IPS-20b (cell line): ENCODE measurements around the gene PPT2.

Experiments
- H3K27ac ChIP-seq: one replicate; pipeline ENCODE4 v1.5.1; 2013; ENCODE audit warnings: low read length
- H3K27me3 ChIP-seq: 2 replicates; pipeline ENCODE4 v1.6.1; 2013; ENCODE audit warnings: mild to moderate bottlenecking, low read length, inconsistent platforms; ENCODE audit not compliant: insufficient read depth
- H3K36me3 ChIP-seq: 2 replicates; pipeline ENCODE4 v1.6.1; 2013; ENCODE audit warnings: low read depth, mild to moderate bottlenecking, inconsistent platforms, low read length, moderate library complexity; ENCODE audit not compliant: insufficient read depth
- H3K4me1 ChIP-seq: 2 replicates; pipeline ENCODE4 v1.6.1; 2013; ENCODE audit warnings: mild to moderate bottlenecking, control low read depth, inconsistent platforms, low read length, moderate library complexity; ENCODE audit not compliant: insufficient read depth
- H3K4me3 ChIP-seq: 2 replicates; pipeline ENCODE4 v1.5.1; 2013; ENCODE audit warnings: mild to moderate bottlenecking, low read length, inconsistent platforms
- H3K9ac ChIP-seq: 2 replicates; pipeline ENCODE4 v1.6.1; 2013; ENCODE audit warnings: low read depth, mild to moderate bottlenecking, inconsistent platforms, low read length, moderate library complexity
- H3K9me3 ChIP-seq: 2 replicates; pipeline ENCODE4 v1.6.1; 2013; ENCODE audit warnings: mild to moderate bottlenecking, low read depth, low read length, inconsistent platforms; ENCODE audit not compliant: insufficient read depth

Gene PPT2

DNA sequence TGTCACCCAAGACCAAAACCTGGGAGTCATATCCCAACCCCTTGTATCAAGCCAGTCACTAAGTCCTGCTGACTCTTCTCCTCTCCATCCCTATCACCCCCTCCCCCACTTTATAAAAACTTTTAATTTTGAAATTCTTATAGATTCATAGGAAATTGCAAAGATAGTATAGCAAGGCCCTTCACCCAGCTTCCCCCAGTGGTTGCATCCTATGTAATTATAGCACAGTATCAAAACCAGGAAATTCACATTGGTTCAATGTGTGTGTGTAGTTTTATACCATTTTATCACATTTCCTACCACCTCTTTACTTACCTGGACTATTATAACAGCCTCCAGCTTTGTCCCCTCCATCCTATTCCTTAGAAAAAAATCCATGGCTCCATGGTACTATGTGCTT lies 4.1 kb downstream of the PPT2 start:
- no peak overlapping the region for H3K9ac ChIP-seq
- H3K27ac ChIP-seq = no peak overlapping the region
- no peak overlapping the region for H3K4me3 ChIP-seq
- H3K4me1 ChIP-seq = peaks cover 2% of the 10 kb centered on the region; the same call in 1 of the 2 replicates
- no peaks in the 10 kb centered on the region for H3K9me3 ChIP-seq
- H3K27me3 ChIP-seq = peaks cover 2% of the 10 kb centered on the region; the same call in 1 of the 2 replicates
- peaks cover 39% of the 10 kb centered on the region for H3K36me3 ChIP-seq

DNA sequence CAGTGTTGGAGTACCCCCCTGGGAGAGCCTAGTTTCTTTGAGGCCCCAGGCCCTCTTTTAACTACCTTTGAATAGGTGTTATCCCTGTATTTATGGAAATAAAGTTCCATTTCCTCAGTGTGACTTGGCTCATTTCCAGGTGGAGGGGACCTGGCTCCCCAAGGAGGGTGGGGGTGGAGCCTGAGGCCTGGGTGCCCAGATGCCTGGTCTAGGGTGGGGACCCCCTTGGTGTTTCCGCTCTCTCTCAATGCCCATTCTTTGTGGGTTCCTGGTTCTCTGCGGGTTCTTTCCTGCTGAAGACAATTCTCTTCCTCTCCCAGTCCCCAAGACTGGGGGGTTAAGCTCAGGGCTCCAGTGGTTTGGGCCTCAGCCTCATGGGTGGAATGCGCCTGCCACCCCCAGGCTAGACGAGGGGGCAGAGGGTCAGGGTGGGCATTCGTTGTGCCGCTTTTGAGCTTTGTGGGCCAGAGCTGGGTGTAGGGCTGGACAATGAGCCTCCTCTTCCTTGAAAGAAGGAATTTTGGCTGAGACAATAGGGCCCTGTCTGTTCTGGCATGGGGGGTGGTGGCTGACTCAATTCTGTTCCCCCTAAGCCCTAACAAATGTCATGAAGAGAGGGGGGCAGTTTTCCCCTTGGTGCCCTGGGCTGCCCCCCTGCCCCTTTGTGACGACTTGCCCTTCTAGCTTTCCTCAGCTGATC lies 9.8 kb downstream of the PPT2 start:
- Histone ChIP-seq H3K4me3 (no peak overlapping the region), H3K9me3 (no peaks in the 10 kb centered on the region), H3K27me3 (no peaks in the 10 kb centered on the region), H3K9ac (no peak overlapping the region), H3K36me3 (peaks cover 30% of the 10 kb centered on the region), H3K27ac (no peak overlapping the region), H3K4me1 (no peaks in the 10 kb centered on the region)

DNA sequence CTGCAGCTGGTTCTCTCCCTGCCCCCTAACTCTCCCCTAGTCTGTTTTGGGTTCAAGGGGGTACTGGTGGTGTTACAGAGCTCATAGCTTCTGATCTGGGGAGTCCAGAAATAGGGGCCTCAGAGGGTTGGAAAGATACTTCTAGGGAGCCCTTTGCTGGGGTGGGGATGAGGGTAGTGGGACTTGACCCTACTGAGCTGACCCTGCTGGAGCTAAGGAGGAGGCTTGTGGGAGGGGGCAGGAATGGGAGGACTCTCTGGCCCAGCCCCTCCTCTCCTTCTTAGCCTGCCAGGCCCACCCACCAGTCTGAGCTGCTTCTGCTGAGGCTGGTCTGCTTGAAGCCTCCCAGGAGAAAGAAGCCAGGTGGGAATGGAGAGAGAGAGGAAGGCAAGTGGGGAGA lies 10.4 kb downstream of the PPT2 start, which contains the start of gene EGFL8:
EGFL8 (plus strand) TSS at position 301 of the 400 bp plus-strand sequence. CDS start 1,571 bp downstream, outside the sequence.
- no peaks in the 10 kb centered on the region for H3K4me1 ChIP-seq
- H3K27me3 ChIP-seq = no peaks in the 10 kb centered on the region
- no peak within 1 kb of the TSS for H3K9ac ChIP-seq
- no peak within 1 kb of the TSS for H3K4me3 ChIP-seq
- no peak within 1 kb of the TSS for H3K27ac ChIP-seq
- peaks cover 32% of the 10 kb centered on the region for H3K36me3 ChIP-seq
- H3K9me3 ChIP-seq = no peaks in the 10 kb centered on the region

DNA sequence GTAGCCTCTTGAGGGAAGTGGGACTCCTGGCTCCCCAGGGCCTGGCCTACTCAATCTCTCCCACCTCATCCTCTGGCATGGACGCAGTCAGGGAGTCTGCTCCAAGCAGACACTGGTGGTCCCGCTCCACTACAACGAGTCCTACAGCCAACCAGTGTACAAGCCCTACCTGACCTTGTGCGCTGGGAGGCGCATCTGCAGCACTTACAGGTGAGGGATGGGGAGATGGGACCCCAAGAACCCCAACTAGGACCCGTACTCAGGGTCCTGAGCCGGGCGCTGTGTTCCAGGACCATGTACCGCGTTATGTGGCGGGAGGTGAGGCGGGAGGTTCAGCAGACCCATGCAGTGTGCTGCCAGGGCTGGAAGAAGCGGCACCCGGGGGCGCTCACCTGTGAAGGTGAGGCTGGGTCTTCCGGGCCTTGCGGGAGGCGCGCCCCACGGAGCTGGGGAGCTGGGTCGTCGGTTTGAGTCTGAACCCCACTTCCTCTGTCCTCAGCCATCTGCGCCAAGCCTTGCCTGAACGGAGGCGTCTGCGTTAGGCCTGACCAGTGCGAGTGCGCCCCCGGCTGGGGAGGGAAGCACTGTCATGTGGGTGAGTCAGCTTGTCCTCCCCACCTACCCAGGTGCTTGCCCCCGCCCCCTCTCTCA lies 12.6 kb downstream of the PPT2 start:
- H3K4me1 ChIP-seq = no peaks in the 10 kb centered on the region
- no peak overlapping the region for H3K4me3 ChIP-seq
- H3K36me3 ChIP-seq = peaks cover 55% of the 10 kb centered on the region
- no peaks in the 10 kb centered on the region for H3K9me3 ChIP-seq
- no peak overlapping the region for H3K27ac ChIP-seq
- no peaks in the 10 kb centered on the region for H3K27me3 ChIP-seq
- H3K9ac ChIP-seq = no peak overlapping the region

DNA sequence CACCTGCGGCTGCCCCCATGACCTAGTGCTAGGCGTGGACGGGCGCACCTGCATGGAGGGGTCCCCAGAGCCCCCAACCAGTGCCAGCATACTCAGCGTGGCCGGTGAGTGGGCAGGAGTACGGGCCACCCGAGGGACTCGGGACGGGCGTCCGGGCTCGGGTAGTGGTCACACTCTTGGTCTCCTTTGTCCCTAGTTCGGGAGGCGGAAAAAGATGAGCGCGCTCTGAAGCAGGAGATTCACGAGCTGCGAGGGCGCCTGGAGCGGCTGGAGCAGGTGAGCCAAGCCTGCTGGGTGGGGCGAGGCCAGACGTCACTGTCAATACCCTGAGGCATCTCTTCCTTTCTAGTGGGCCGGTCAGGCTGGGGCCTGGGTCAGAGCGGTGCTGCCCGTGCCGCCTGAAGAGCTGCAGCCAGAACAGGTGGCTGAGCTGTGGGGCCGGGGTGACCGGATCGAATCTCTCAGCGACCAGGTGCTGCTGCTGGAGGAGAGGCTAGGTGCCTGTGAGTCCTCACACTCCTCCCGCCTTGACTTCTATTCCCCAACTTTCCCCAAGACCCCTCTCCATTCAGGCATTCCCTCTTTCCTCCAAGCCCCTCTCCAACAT lies 13.3 kb downstream of the PPT2 start:
- H3K9me3 ChIP-seq = no peaks in the 10 kb centered on the region
- no peak overlapping the region for H3K9ac ChIP-seq
- H3K36me3 ChIP-seq = peaks cover 56% of the 10 kb centered on the region
- no peaks in the 10 kb centered on the region for H3K27me3 ChIP-seq
- no peak overlapping the region for H3K27ac ChIP-seq
- no peaks in the 10 kb centered on the region for H3K4me1 ChIP-seq
- H3K4me3 ChIP-seq = no peak overlapping the region

DNA sequence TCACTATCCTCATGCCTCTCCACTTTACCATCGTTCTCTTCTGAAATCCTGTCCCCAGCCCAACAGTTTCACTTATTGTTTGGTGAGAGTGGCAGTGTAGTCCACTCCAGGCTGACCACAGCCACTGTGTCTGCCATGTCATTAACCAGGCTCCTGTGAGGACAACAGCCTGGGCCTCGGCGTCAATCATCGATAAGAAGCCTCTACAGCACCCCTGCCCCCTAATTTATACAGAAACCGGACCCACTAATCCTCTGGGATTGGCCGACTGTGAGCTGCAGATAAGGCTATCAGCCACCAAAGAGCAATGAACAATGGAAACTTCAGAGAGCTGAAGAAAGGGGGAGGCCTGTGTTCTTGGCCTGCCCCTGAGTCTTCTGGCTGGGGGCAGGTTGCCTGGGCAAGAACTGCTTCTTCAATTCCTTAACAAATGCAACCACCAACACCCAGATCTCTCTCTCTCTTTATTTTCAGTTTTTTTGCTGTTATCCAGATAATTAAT lies 13.9 kb downstream of the PPT2 start:
- Histone ChIP-seq H3K27me3 (no peaks in the 10 kb centered on the region), H3K4me1 (no peaks in the 10 kb centered on the region), H3K9ac (no peak overlapping the region), H3K9me3 (no peaks in the 10 kb centered on the region), H3K27ac (no peak overlapping the region), H3K36me3 (peaks cover 51% of the 10 kb centered on the region), H3K4me3 (no peak overlapping the region)

DNA sequence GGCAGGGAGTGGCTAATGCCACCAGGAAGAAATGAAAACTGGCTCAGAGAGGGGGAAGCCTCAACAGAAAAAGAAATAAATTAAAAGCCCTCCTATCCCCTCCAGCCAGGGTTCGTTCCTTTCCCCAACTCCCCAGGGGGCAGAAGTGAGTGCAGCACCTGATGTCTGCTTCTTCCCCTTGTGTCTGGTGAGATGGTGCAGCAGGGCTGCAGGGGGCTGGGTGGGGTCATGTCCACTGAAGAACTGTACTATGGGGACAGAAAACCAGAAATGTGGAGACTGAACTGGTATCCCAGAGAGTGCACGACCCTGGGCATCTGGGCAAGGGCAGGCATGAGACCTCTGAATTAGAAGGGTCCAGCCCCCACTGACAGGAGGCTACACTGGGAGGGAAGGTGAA lies 14.4 kb downstream of the PPT2 start:
- peaks cover 48% of the 10 kb centered on the region for H3K36me3 ChIP-seq

DNA sequence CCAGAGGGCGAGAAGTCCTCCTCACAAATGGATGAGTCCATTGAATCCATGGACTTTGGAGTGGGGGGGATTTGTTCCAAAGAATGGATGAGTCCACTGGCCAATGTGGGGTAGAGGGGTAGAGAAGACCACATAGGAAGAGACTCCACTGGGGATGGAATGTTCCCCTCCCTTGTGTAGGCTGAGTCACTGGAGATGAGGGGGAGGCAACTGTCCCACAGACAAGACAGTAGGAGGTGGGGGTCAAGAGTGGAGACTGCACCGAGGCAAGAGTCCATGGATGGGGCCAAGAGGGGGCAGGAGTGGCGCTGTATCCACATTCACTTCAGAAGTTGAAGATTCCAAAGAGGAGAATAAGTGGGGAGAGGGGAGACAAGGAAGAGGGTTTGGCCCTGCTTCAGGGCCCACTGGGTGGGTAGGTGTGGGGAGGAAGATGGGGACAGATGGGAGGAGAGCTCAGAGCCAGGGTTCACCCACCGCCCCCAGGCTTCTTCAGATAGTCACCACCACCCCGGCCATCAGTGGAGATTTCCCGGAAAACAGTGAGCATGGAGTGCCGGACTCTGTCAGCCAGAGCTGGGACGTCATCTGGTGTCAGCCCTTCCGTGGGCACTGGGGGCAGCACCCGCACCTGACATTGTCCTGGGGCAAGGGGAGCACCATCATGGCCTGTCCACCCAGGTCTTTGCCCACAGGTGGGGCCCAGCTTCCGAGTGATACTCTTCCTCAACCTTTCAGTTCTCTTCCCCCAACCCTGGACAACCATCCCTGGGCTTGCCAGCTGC lies 15.1 kb downstream of the PPT2 start:
- no peaks in the 10 kb centered on the region for H3K9me3 ChIP-seq
- H3K4me1 ChIP-seq = no peaks in the 10 kb centered on the region
- H3K27me3 ChIP-seq = no peaks in the 10 kb centered on the region
- peaks cover 48% of the 10 kb centered on the region for H3K36me3 ChIP-seq
- no peak overlapping the region for H3K27ac ChIP-seq
- no peak overlapping the region for H3K4me3 ChIP-seq
- H3K9ac ChIP-seq = no peak overlapping the region

More for the DNA sequence above, 14.4 kb downstream of the PPT2 start:
- Histone ChIP-seq H3K4me1 (no peaks in the 10 kb centered on the region), H3K9me3 (no peaks in the 10 kb centered on the region), H3K4me3 (no peak overlapping the region), H3K9ac (no peak overlapping the region), H3K27me3 (no peaks in the 10 kb centered on the region), H3K27ac (no peak overlapping the region)

DNA sequence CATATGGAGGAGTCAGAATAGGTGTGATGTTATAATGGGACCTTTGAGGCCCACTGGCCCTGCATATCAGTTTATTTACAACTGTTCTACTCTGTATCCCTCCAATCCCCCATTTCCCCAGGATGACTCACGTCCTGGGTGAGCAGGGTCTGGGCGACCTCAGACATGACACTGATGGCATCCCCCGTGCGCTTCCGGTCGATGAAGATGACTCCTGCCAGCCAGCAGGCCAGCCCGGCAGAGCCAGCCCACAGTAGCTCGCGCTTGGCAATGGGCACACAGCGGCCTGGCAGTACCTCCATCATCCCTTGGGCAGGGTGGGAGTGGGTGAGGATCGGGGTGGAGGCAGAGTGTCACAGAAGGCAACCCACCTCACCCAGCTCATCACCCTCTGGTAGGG lies 16.4 kb downstream of the PPT2 start:
- Histone ChIP-seq H3K27ac (no peak overlapping the region), H3K36me3 (peaks cover 61% of the 10 kb centered on the region), H3K4me1 (peaks cover 5% of the 10 kb centered on the region), H3K9me3 (no peaks in the 10 kb centered on the region), H3K27me3 (no peaks in the 10 kb centered on the region), H3K4me3 (no peak overlapping the region), H3K9ac (no peak overlapping the region)

DNA sequence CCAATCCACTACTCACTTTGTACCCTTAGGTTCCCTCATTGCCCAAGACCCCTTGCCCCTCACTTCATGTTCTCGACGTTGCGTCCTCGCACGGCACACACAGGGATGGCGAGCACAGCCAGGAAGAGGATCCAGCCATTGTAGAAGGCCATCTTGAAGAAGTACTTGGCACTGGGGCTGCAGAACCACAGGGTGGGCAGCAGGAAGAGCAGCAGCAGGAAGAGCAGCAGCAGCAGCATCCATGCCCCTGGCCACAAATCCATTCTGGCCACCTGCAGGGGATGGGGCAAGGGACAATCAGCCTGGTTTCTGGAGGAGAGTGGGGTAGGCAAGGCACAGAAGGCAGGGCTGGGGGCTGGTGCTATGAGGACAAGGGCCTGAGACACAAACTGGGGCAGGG lies 17.3 kb downstream of the PPT2 start:
- Histone ChIP-seq H3K27me3 (no peaks in the 10 kb centered on the region), H3K9me3 (no peaks in the 10 kb centered on the region), H3K36me3 (peaks cover 66% of the 10 kb centered on the region), H3K27ac (no peak overlapping the region), H3K9ac (no peak overlapping the region), H3K4me1 (peaks cover 7% of the 10 kb centered on the region), H3K4me3 (no peak overlapping the region)

DNA sequence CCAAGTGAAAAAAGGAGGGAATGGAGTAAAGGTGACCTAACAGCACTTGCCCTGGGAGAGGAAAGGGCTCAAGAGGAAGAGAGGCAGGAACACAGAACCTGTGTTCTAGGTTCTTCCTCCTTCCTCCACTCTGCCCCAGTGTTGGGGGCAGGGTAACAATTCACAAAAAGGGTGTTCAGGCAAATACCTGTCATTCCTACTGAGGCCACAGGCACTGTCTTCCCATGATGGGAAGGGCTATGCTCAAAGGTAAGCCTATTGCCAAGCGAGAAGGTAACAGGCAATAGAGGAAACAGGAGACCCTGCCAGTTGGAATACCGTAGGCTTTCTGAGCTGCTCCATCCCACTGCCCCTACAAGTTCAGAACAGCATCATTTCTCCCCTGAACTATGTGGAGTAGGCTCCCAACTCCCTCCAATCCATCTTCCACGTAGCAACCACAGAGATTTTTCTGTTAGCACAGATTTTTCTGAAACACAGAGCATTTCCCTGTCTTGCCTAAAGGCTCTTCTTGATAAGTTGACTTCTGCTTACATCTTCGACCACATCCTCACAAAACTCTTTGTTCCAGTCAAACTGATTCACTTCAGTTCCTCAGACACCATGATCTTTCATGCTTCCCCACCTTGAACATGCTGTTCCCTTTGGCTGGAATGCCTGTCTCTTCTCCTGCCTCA lies 19.2 kb downstream of the PPT2 start:
- H3K4me3 ChIP-seq = no peak overlapping the region
- H3K27ac ChIP-seq = no peak overlapping the region
- no peaks in the 10 kb centered on the region for H3K27me3 ChIP-seq
- no peaks in the 10 kb centered on the region for H3K9me3 ChIP-seq
- peaks cover 52% of the 10 kb centered on the region for H3K36me3 ChIP-seq
- H3K4me1 ChIP-seq = peaks cover 13% of the 10 kb centered on the region
- H3K9ac ChIP-seq = no peak overlapping the region
